Activated T-helper 1 cell treated with Interleukin-2 at 50 U/mL for 16 hours (primary cell): ENCODE measurements around the gene CCDC107.

ENCODE experiments used
- DNase-seq: peaks from one replicate; pipeline ENCODE4 v3.0.0-alpha.2; 2020; ENCODE audit warnings: low read depth

CCDC107 gene

DNA sequence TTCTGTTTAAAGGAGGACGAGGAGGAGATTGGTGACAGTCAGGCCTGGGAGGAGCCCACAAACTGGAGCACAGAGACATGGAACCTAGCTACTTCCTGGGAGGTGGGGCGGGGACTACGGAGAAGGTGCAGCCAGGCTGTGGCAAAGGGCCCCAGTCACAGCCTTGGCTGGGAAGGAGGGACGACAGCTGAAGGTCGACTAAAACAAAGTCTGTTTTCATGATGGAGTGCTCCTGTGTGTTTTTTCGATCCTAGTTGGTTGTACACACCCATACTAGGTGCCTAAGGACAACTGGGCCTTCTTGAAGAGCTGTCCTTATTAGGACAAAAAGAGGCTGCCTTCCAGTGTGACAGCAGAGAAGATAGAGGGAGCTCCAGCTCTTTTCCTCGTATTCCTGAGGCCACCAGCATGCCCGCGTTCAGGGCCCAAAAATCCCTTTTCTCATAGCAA lies 2.9 kb downstream of the CCDC107 start:
- no peak for DNase-seq

DNA sequence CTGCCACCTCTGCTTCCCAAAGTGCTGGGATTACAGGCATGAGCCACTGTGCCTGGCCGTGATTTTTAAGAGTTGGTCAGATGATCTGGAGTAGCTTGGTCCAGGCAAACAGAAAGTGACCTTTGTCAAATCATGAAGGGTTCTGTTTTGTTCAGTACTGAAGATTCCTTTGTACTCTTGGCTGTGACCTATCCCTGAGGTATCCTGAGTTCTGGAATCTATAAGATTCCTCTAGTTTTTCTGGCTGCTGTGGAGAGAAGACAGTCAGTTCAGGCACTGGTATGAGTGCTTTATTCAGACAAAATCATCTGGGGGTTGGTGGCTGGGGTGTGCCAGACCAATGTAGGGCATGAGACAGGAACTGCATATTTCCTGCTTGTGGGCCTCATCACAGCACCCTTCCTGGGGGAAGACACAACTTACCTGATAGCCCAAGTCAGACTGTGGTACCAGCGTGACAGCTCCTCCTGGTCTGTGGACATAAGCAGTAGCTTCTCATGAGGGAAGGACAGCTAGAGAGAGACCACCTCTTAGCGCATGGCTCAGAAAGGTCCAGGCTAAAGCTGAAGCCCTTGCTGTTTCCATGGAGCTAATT lies 3.8 kb downstream of the CCDC107 start:
- DNase-seq, result no peak

DNA sequence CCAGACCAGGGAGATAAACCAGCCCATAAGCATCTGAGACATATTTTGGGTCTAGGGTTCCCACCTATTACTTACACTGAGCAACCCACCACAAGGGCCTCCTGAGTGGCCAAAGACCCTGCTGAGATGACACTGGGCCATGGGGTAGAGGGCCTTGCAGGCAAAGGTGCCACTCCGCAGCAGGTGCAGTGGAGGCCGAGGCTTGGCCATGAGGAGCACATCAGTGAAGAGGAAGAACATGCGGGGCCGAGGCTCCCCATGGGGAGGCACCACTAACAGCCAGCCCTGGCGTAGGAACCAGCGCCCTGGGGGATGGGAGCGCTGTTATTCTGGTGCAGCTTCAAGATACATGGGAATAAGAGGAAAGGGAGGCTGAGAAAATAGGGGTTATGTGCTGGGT lies 4.3 kb downstream of the CCDC107 start:
- no peak for DNase-seq

DNA sequence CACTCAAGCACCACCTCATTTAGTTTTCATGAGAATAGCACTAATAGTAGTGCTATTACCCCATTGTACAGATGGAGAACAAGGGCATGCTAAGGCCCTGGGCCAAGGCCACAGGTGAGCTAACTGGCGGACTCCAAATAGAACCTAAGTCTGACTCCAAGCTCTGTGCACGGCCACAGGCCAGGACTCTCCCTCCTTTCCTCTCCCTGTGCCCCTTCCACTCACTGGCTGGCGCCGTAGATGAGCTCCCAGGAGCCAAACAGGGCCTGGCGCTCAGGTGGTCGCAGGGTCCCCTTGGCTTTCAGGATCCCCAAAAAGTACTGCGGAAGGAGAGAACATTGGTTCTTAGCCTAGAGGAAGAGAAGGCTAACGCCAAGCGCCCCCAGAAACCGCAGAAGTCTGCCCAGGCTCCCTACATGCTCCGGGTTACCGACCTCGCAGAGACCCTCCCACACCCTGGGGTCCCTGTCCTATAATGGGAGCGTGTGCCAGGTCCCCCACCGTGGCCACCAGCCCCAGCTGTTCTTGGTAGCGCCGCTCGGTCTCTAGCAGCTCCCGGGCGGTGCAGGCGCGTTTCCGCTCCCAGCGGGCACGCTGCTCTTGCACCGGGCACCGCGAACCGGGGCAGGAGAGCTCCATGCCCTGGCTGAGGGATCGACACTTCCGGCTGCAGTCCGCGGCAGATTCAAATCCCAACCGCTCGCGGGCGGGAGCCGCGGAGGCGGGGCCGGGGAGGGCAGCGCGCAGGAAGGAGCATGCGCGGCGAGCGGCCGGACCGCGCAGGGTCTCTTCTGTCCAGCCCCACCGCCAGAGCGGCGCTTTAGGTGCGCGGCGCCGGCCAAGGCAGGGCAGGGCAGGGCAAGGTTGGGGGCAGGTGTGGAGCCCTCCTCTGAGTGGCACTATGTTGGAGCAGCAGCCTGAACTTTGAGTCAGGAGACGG lies 6.7 kb downstream of the CCDC107 start, which contains the start of gene ARHGEF39:
ARHGEF39 (minus strand) TSS at position 665 of the 940 bp plus-strand sequence; CDS start at position 639, 26 bp downstream.
- peak; percentile 56 for DNase-seq

DNA sequence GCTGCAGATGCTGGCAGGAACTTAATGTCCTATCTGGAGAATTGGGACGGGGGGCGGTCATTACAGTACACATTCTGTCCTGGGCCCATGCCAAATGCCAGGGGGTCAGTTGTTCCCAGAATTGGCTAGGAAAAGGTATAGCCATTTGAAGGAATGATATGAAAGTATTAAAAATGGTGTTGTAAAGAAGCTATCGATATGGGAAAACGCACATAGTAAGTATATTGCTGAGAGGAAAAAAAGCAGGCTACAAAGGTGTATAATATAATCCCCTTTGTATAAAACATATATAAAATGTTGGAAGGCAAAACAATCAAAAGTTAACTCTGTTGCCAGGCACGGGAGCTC lies 7.4 kb downstream of the CCDC107 start:
- DNase-seq, result no peak

DNA sequence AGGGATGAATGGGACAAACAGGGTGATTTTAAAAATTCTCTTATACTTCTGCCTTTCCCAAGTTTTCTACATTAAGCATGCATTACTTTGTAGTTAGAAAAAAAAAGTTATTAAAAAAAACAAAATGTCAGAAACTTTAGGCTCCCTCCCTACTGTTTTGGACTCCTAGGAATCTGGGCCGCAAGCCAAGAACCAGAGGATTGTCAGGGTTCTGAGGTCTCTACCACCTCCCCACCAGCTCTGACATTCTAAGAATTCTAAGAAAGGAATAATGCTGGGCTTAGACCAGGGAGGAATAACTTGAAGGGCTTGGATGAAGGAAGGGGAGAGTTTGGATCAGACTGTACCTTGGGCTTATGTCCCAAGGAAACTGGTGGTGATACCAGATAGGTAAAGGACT lies 8.0 kb downstream of the CCDC107 start:
- no peak for DNase-seq

DNA sequence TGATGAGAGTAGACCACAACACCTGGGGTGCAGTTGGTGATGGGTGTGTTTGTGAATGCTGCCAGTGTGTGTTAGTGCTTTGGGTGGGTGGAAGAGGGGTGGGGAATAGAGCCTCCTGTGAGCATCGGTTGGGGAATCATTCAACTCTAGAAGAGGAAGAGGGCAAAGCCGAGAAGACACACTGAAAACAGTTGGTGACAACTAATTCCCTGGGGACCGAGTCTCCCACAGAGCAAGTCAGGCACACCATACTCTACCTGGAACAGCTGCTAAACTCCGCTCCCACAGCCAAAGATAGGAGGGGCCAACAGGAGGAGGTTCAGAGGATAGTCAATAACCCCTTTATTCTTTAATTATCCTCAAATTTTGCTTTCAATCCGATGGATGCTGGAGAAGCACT lies 8.5 kb downstream of the CCDC107 start:
- DNase-seq, result no peak

DNA sequence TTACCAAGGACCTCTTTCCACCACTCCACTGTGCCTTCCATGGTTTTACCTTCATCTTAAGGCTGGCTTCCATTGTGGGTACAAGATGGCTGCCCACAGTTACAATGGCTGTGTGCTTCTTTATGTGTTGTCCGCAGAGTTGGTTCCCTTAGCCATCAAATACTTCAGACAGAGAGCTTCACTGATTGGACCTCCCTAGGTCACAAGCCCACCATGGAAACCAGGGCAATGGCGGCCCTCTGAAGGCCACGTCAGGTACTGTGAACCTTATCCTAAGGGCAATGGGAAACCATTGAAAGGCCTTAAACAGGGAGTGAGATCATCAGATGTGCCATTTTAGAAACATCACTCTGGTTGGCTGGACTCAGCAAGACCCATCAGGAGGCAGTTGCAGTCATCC lies 9.8 kb downstream of the CCDC107 start:
- no peak for DNase-seq

DNA sequence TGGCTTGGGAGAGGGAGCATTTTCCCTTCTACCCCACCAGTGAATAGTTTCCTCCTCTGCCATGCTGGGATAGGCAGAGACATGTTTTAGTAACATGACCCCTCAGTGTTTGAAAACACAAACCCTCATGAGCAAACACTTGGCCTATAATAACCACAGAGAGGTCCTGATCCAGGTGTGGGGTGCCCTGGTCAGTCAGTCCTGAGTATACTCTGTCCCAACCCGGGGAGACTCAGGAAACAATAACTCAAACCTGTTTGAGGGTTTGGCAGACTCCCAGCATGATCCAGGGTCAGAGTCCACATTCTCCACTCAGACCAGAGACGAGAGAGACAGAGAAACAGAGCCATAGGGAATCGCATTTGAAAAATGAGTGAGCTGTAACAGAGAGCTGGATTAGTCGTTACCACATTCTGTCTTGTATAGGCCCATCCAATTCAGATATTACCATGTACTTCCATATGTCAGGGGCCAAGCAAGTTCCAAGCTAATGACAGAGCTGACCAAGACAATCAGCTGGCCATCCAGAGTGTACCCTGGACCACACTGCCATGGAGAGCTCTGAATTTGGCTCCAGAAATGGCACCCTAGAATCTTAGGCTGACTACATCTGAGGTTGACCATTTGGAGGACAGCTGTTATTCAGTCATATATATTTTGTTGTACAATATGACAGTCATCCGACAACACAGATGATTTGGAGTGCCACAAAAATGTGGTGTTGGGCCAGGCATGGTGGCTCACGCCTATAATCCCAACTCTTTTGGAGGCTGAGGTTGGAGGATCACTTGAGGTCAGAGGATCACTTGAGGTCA lies 11.4 kb downstream of the CCDC107 start:
- DNase-seq, result no peak

DNA sequence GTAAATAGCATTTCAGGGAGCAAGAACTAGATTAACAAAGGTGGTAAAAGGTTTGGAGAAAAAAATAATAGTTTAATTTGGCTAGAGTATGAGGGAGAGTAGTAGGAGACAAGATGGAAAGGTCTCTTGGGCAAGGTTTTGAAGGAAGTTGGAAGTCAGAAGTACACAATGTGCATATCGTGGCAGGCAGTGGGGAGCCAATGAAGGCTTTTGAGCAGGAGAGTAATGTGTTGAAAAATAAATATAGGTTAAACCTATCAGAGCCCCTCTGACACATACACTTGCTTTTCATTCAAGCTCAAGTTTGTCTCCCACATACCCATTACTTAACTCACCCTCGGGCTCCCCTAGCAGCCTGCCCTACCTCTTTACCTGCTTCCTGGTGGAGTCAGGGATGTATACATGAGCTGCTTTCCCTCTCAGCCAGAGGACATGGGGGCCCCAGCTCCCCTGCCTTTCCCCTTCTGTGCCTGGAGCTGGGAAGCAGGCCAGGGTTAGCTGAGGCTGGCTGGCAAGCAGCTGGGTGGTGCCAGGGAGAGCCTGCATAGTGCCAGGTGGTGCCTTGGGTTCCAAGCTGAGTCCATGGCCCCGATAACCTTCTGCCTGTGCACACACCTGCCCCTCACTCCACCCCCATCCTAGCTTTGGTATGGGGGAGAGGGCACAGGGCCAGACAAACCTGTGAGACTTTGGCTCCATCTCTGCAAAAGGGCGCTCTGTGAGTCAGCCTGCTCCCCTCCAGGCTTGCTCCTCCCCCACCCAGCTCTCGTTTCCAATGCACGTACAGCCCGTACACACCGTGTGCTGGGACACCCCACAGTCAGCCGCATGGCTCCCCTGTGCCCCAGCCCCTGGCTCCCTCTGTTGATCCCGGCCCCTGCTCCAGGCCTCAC lies 15.3 kb downstream of the CCDC107 start, which contains the start of gene CA9:
CA9 (plus strand) TSS at position 797 of the 893 bp plus-strand sequence; CDS start at position 829, 32 bp downstream.
- no peak for DNase-seq

DNA sequence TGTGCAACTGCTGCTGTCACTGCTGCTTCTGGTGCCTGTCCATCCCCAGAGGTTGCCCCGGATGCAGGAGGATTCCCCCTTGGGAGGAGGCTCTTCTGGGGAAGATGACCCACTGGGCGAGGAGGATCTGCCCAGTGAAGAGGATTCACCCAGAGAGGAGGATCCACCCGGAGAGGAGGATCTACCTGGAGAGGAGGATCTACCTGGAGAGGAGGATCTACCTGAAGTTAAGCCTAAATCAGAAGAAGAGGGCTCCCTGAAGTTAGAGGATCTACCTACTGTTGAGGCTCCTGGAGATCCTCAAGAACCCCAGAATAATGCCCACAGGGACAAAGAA lies 15.9 kb downstream of the CCDC107 start:
- no peak for DNase-seq

DNA sequence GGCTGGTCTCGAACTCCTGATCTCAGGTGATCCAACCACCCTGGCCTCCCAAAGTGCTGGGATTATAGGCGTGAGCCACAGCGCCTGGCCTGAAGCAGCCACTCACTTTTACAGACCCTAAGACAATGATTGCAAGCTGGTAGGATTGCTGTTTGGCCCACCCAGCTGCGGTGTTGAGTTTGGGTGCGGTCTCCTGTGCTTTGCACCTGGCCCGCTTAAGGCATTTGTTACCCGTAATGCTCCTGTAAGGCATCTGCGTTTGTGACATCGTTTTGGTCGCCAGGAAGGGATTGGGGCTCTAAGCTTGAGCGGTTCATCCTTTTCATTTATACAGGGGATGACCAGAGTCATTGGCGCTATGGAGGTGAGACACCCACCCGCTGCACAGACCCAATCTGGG lies 17.1 kb downstream of the CCDC107 start:
- DNase-seq, result no peak

DNA sequence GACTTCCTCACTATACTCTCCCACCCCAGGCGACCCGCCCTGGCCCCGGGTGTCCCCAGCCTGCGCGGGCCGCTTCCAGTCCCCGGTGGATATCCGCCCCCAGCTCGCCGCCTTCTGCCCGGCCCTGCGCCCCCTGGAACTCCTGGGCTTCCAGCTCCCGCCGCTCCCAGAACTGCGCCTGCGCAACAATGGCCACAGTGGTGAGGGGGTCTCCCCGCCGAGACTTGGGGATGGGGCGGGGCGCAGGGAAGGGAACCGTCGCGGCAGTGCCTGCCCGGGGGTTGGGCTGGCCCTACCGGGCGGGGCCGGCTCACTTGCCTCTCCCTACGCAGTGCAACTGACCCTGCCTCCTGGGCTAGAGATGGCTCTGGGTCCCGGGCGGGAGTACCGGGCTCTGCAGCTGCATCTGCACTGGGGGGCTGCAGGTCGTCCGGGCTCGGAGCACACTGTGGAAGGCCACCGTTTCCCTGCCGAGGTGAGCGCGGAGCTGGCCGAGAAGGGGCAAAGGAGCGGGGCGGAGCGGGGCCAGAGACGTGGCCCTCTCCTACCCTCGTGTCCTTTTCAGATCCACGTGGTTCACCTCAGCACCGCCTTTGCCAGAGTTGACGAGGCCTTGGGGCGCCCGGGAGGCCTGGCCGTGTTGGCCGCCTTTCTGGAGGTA lies 17.8 kb downstream of the CCDC107 start:
- DNase-seq, result peak; percentile 18

DNA sequence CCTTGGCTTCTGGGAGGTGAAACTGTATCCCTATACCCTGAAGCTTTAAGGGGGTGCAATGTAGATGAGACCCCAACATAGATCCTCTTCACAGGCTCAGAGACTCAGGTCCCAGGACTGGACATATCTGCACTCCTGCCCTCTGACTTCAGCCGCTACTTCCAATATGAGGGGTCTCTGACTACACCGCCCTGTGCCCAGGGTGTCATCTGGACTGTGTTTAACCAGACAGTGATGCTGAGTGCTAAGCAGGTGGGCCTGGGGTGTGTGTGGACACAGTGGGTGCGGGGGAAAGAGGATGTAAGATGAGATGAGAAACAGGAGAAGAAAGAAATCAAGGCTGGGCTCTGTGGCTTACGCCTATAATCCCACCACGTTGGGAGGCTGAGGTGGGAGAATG lies 21.0 kb downstream of the CCDC107 start:
- no peak for DNase-seq

DNA sequence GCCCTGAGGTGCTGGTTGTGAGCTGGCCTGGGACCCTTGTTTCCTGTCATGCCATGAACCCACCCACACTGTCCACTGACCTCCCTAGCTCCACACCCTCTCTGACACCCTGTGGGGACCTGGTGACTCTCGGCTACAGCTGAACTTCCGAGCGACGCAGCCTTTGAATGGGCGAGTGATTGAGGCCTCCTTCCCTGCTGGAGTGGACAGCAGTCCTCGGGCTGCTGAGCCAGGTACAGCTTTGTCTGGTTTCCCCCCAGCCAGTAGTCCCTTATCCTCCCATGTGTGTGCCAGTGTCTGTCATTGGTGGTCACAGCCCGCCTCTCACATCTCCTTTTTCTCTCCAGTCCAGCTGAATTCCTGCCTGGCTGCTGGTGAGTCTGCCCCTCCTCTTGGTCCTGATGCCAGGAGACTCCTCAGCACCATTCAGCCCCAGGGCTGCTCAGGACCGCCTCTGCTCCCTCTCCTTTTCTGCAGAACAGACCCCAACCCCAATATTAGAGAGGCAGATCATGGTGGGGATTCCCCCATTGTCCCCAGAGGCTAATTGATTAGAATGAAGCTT lies 21.8 kb downstream of the CCDC107 start:
- DNase-seq, result no peak

DNA sequence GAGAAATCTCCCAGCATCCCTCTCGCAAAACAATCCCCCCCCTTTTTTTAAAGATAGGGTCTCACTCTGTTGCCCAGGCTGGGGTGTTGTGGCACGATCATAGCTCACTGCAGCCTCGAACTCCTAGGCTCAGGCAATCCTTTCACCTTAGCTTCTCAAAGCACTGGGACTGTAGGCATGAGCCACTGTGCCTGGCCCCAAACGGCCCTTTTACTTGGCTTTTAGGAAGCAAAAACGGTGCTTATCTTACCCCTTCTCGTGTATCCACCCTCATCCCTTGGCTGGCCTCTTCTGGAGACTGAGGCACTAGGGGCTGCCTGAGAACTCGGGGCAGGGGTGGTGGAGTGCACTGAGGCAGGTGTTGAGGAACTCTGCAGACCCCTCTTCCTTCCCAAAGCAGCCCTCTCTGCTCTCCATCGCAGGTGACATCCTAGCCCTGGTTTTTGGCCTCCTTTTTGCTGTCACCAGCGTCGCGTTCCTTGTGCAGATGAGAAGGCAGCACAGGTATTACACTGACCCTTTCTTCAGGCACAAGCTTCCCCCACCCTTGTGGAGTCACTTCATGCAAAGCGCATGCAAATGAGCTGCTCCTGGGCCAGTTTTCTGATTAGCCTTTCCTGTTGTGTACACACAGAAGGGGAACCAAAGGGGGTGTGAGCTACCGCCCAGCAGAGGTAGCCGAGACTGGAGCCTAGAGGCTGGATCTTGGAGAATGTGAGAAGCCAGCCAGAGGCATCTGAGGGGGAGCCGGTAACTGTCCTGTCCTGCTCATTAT lies 22.4 kb downstream of the CCDC107 start:
- no peak for DNase-seq

DNA sequence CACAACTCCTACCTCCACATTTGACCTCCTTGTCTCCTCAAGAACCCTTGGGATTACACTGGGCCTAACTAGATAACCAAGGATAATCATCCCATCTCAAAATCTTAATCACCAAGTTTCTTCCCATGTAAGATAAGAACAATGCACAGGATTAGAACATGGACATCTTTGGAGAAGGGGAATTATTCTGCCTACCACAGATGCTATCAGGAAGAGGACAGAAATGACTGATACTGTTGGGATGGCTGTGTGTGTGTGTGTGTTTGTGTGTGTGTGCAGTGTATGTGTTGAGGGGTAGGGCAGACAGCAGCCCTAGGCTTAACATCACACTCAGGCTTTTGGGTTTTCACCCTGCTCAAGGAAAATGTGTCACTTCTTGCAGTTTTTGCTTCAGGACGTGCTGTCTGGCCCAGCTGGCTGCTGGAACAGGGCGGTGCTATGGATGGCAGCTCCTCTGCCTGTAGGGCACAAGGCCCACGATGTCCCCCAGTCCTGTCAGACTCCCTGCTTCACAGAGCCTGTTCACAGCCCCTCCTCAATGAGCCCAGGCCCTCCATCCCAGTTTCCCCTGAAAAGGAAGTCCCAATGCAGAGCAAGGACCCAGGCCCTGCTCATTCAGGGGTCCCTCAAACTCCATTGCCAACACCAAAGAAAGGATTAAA lies 23.4 kb downstream of the CCDC107 start:
- DNase-seq, result no peak

DNA sequence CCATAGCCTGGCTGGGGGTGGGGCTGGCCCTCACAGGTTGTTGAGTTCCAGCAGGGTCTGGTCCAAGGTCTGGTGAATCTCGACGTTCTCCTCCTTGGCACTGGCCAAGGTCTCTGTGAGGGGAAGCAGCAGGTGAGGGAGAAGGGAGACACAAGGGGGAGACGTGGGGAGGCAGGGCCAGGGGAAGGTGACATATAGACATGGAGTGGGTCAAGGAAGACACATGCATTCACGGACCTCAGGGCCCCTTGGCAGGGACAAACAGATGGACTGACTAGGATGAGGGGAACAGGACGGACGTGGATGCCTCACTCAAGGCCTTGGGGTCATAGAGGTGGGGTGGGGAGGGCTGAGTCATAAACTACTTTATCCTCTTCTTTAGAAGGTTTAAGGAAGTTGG lies 24.0 kb downstream of the CCDC107 start:
- no peak for DNase-seq
